ENCODE measurements around the gene NGLY1.

The NGLY1 gene

GRCh38 chr3:25783661-25784512, 644 bp upstream of the NGLY1 start:
- DNase-seq: peak; percentile 24

DNA sequence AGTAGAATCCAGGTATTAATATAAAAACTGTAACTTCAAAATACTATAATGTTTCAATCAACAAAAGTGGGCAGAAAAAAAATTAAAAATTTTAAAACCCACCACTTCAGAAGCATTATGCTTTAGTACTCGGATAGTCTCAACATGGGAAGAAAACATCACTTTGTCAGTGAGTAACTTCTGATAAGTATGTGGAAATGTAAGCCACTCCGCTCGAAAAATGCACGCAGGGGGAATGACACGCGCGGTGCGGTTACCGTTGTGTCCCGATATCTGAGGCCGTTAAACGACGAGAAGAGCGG, 656 bp downstream of the NGLY1 start:
- DNase-seq: no peak

DNA sequence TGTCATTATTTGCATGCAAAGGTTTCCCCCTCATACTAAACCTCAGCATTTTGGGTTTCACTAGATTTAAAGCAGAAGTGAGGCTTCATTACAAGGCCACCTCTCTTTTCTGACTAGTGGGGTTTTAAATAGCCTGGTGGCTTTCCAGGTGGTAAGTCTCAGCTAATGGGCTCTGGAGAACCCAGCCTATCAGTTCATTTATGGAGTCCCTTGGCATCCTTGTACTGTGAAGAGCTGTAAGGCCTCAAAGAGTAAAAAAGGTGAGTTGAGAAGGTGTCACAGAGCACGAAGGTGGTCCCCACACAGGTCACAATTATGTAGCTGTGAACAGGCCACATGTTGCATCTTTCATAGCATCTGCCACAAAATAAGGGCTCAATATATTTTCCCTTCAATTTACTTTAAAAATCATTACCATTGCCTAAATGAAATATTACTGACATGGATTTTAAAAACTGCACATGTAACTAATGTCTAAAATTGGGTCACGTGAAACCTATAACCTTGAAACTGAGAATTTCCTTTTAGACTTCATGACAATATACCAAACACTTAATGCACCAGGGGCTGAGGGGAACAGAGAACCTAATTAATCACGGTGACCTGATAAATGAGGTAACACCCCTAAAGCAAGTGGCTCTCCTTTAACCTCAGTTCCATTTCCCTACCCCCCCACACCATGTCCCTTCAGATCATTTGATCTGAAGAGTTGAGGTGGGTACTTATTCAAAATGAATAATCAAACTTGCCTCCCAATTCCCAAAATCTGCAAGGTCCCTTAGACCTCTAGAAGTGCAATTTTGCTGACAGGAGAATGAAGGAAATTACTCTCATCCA, 1.3 kb downstream of the NGLY1 start:
- DNase-seq: no peak

DNA sequence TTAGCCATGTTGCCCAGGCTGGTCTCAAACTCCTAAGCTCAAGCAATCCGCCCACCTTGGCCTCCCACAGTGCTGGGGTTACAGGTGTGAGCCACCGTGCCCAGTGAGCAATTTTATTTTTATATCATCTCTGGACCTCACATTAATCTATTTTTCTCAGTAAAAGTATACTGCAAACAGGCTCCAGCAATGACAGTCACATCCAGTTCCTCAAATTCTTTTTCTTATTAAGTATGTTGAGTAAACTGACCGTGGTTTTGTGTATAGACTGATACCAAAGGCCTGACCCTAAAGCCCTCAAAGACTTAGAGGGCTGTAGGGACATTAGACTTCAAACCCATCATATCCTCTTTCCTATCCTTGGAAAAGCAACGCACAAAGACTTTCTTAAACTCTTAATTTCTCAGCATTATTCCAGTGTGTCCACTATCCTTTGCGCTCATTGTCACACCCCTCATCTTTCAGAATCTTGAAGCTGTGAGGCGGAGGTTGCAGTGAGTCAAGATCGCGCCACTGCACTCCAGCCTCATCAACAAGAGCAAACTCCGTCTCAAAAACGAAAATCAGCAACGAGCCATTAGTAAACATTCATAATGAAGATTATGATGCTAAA, 2.0 kb downstream of the NGLY1 start:
- no peak for DNase-seq

GRCh38 chr3:25780618-25781017, 2.6 kb downstream of the NGLY1 start:
- no peak for DNase-seq

- DNase-seq: no peak
These were observed 7.3 kb downstream of the NGLY1 start for GRCh38 chr3:25775936-25776335.

DNA sequence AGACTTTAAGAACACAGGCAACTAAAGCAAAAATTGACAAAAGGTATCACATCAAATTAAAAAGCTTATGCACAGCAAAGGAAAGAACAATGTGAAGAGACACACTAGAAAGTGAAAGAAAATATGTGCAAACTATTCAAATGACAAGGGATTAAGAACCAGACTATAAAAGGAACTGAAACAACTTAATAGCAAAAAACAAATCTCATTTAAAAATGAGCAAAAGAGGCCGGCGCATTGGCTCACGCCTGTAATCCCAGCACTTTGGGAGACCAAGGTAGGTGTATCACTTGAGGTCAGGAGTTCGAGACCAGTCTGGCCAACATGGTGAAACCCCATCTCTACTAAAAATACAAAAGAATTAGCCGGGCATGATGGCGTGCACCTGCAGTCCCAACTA, 14.4 kb downstream of the NGLY1 start:
- DNase-seq: no peak

GRCh38 chr3:25751725-25752124, 31.5 kb downstream of the NGLY1 start:
- DNase-seq: no peak

- DNase-seq: no peak
These were observed 32.2 kb downstream of the NGLY1 start for GRCh38 chr3:25751048-25751447.

- no peak for DNase-seq
These were observed 34.1 kb downstream of the NGLY1 start for GRCh38 chr3:25749031-25749581.

GRCh38 chr3:25748189-25748588, 35.1 kb downstream of the NGLY1 start:
- no peak for DNase-seq

GRCh38 chr3:25747033-25747432, 36.2 kb downstream of the NGLY1 start:
- DNase-seq: no peak

DNA sequence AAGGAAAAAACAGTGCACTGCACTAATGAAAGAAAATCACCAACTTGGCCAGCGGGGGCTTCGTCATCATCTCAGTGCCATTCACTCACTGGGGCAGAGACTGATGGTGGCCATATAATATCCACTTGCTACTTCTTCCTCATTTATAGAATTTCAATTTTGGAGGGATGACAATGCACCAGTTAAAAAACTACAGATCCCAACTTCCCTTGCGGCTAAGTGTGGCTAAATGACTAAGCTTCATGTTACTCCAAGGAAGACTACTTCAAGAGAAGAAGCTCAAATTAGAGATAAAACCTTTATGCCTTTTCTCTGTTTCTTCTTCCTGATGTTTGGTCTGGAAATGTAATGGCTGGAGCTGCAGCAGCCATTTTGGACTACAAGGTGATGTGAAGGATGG, 38.8 kb downstream of the NGLY1 start:
- no peak for DNase-seq

- no peak for DNase-seq
These were observed 55.1 kb downstream of the NGLY1 start for GRCh38 chr3:25728101-25728500.

GRCh38 chr3:25727316-25727715, 55.9 kb downstream of the NGLY1 start:
- no peak for DNase-seq

GRCh38 chr3:25725810-25726209, 57.4 kb downstream of the NGLY1 start:
- peak; percentile 1 for DNase-seq

GRCh38 chr3:25724948-25725645, 58.1 kb downstream of the NGLY1 start:
- DNase-seq: no peak

DNA sequence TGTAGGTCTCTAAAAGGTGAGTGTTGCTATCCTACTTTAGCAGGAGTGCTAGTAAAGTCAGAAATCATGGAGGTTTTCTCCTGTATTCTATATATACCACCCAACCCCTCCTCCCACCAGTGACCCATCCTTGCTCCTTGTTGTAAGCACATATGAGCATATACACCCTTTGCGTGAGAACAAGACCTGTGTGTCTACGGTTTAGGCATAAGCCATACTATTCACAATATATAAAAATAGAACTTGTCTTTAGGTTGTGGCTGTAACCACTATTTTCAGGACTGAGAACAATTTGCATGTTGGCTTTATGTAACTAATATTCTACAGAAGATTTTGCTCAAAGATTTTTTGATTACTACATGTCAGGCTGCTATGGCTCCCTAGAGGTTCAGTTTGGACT, 59.4 kb downstream of the NGLY1 start:
- DNase-seq: no peak

DNA sequence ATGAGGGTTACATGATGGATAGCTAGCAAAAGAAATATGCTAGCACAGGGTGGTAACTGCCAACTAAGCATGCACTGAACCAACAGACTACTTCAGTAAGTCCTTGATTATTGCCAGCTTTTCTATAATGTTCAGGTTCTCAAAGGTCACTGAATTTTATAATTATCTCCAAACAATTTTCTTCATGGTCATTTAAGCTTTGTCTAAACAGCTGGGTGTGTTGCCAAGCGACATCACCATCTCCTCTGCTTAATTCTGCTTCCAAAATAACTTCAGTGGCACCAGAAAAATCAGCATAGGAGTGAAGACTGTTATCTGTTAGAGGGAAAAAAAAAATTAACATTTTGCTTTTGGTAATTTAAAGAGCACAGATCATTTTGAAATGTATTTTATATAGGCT, 63.9 kb downstream of the NGLY1 start:
- no peak for DNase-seq

- DNase-seq: no peak
These were observed 69.8 kb downstream of the NGLY1 start for GRCh38 chr3:25713341-25713985.

- no peak for DNase-seq
These were observed 72.2 kb downstream of the NGLY1 start for GRCh38 chr3:25711090-25711489.

GRCh38 chr3:25708036-25708435, 75.2 kb downstream of the NGLY1 start:
- no peak for DNase-seq
